Stimulated activated CD8-positive, alpha-beta memory T cell treated with anti-CD3 and anti-CD28 coated beads, Interleukin-12 subunit alpha, Interleukin-12 subunit beta, amount 100 ng/mL, for 1 hour (primary cell): ENCODE results near the gene ASPN.

Experiments
- DNase-seq: peaks from one replicate; pipeline ENCODE4 v3.0.0-alpha.2; 2020; ENCODE audit warnings: low read depth

Gene ASPN

DNA sequence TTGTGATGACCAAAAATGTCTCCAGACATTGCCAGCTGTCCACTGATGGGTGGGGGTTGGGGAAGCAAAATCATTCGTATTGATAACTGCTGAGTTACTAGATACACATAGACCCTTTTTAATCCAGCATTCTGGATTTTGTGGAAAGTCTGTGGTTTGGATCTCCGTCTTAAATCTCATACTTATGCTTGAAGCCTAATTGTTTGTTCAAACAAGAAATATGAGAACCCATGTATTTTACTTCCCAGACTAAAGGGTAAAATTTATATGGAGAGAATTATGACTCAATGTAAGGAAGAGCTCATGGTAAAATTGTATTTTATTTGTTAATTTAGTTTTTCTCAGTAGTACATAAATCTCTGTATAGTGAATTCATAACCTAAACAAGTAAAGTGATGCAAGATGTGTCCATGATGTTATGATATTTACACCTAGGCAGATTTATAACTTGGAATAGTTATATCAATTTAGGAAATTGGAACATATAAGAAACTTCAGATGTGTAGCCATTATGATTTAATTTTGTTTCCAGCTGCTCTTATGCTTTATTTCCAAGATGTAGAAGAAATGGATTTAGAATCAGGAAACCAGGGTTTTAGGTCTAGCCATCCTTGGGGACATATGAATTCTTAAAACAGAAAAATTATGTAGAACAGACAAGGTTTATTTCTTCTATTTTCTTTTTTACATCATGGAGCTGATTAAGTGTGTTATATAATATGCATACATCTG, 73.4 kb downstream of the ASPN start:
- no peak for DNase-seq

- DNase-seq: no peak
Measured at GRCh38 chr9:92407818-92408217, 74.5 kb downstream of the ASPN start.

- DNase-seq: peak; percentile 11
Measured at GRCh38 chr9:92406477-92406876, 75.8 kb downstream of the ASPN start.
